GM12874 (cell line): Measurements from ENCODE around the gene RGS7BP.

Experiments
- CTCF ChIP-seq: IDR thresholded peaks from 2 replicates; pipeline ENCODE4 v1.5.1; 2011; ENCODE audit warnings: low read depth, mild to moderate bottlenecking, control low read depth, low read length, moderate library complexity; ENCODE audit not compliant: insufficient read depth

The RGS7BP gene

GRCh38 chr5:64497386-64497785, 8.4 kb upstream of the RGS7BP start:
- no peak for TF ChIP-seq CTCF

- no peak for TF ChIP-seq CTCF
Observed at GRCh38 chr5:64502196-64502595, 3.6 kb upstream of the RGS7BP start.

GRCh38 chr5:64506567-64507263, 900 bp downstream of the RGS7BP start:
- 0 out of 2 replicates have a peak, but pooled peaks have one; percentile 7 for TF ChIP-seq CTCF

GRCh38 chr5:64507264-64507605, 1.4 kb downstream of the RGS7BP start:
- TF ChIP-seq CTCF: no peak

GRCh38 chr5:64509828-64510227, 4.0 kb downstream of the RGS7BP start:
- TF ChIP-seq CTCF: no peak

- TF ChIP-seq CTCF: no peak
Observed at GRCh38 chr5:64513492-64513891, 7.7 kb downstream of the RGS7BP start.

- no peak for TF ChIP-seq CTCF
Observed at GRCh38 chr5:64514612-64515011, 8.8 kb downstream of the RGS7BP start.
